K562 (cell line): Measurements from ENCODE around the gene ACKR1. TPM values are rescaled to one million over a fixed set of nuclear protein-coding genes. Genes with fewer than 3 reads are reported as not detected.

Experiments
- ATAC-seq: fragments of 200-7000 bp; cut with Tn5 transposase; 3 replicates; pipeline ENCODE4 v1.9.1; 2020; ENCODE audit warnings: moderate library complexity
- BruUV-seq: library from RNA; stranded (reverse); fragments of 400-500 nt; replicated peaks from 2 replicates; lab custom pipeline; 2021; lab: Mats Ljungman, UMichigan
- CTCF ChIA-PET: fragments of 300-600 bp; formaldehyde crosslinking; extraction: SDS; loops from one replicate; lab custom pipeline; 2021; ENCODE audit warnings: low intra/inter-chr PET ratio; lab: Yijun Ruan, JAX
- POLR2A ChIA-PET: fragments of 300-600, 350-650 bp; sonication (Branson Sonifier 250); formaldehyde crosslinking; extraction: SDS; loops from one replicate; lab custom pipeline; 2021; ENCODE audit warnings: antibody characterized with exemption, inconsistent platforms; lab: Yijun Ruan, JAX
- DNase-seq, 4 experiments: peaks; one replicate each; pipeline versions ENCODE4 v3.0.0 to v3.0.0-alpha.2; 2011 to 2018; ENCODE audit warnings: low spot score in 3 of 4, mixed read lengths in 3 of 4; ENCODE audit errors: extremely low read depth in 1 of 4
- FAIRE-seq: peaks from 2 replicates; lab custom pipeline; 2011; peaks lifted over from hg19 to GRCh38; lab: Jason Lieb, UNC
- H2AFZ ChIP-seq: 2 replicates; pipeline ENCODE4 v1.6.0; 2011; ENCODE audit warnings: low read depth, low read length, control low read depth, inconsistent platforms
- H3K27ac ChIP-seq: fragments of 200-600 bp; 3 replicates; pipeline ENCODE4 v1.8.0; 2011; ENCODE audit warnings: low read depth, mild to moderate bottlenecking, control low read depth, inconsistent platforms, low read length, moderate library complexity, mixed read lengths; ENCODE audit errors: extremely low read depth
- H3K27me3 ChIP-seq, 2 experiments: fragments of 300-600 bp in 1 of 2; 2 replicates in 1 of 2; 3 replicates in 1 of 2; pipeline versions ENCODE4 v1.6.0 to v1.8.0; 2011; ENCODE audit warnings: inconsistent platforms in 2 of 2, low read length in 2 of 2, mild to moderate bottlenecking in 1 of 2, mixed read lengths in 1 of 2, moderate library complexity in 1 of 2; ENCODE audit not compliant: control insufficient read depth in 2 of 2, insufficient read depth in 2 of 2
- H3K36me3 ChIP-seq: fragments of 300-600 bp; 3 replicates; pipeline ENCODE4 v1.8.0; 2011; ENCODE audit warnings: mild to moderate bottlenecking, low read length, inconsistent platforms; ENCODE audit not compliant: control insufficient read depth, insufficient read depth
- H3K4me1 ChIP-seq, 2 experiments: fragments of 200-600 bp in 1 of 2; replicated peaks in 1 of 2; 2 replicates in 1 of 2; 3 replicates in 1 of 2; pipeline versions ENCODE4 v1.5.1 to v1.8.0; 2011; ENCODE audit warnings: inconsistent platforms in 2 of 2, low read length in 2 of 2, mild to moderate bottlenecking in 1 of 2, mixed read lengths in 1 of 2, moderate library complexity in 1 of 2; ENCODE audit not compliant: control insufficient read depth in 2 of 2, insufficient read depth in 2 of 2
- H3K4me2 ChIP-seq: 2 replicates; pipeline ENCODE4 v1.6.1; 2011; ENCODE audit warnings: low read length, control low read depth, inconsistent platforms, mixed read lengths; ENCODE audit not compliant: insufficient read depth
- H3K4me3 ChIP-seq: fragments of 200-600 bp; sonication (generic), shearing (Covaris generic); 2 replicates; pipeline ENCODE4 v1.5.1; 2016; ENCODE audit warnings: control low read depth, inconsistent platforms
- H3K79me2 ChIP-seq: fragments of 200-600 bp; 3 replicates; pipeline ENCODE4 v1.8.0; 2011; ENCODE audit warnings: low read length, inconsistent platforms; ENCODE audit not compliant: control insufficient read depth, insufficient read depth
- H3K9ac ChIP-seq, 2 experiments: 2 replicates each; pipeline versions ENCODE4 v1.6.0 to v1.6.1; 2011; ENCODE audit warnings: low read depth in 2 of 2, low read length in 2 of 2, control low read depth in 1 of 2, inconsistent platforms in 1 of 2, mild to moderate bottlenecking in 1 of 2, mixed read lengths in 1 of 2; ENCODE audit not compliant: insufficient read depth in 1 of 2
- H3K9me1 ChIP-seq: one replicate; pipeline ENCODE4 v1.6.0; 2011; ENCODE audit warnings: inconsistent platforms, mild to moderate bottlenecking, low read length, moderate library complexity; ENCODE audit not compliant: control insufficient read depth, insufficient read depth
- H3K9me3 ChIP-seq: replicated peaks from 2 replicates; pipeline ENCODE4 v1.5.1; 2011; ENCODE audit warnings: low read depth, low read length, inconsistent platforms; ENCODE audit not compliant: control insufficient read depth, insufficient read depth
- H4K20me1 ChIP-seq: replicated peaks from 2 replicates; pipeline ENCODE4 v1.6.1; 2011; ENCODE audit warnings: low read length, inconsistent platforms, mixed read lengths; ENCODE audit not compliant: control insufficient read depth, insufficient read depth
- CBX2 ChIP-seq: fragments of 200-600 bp; sonication (generic); IDR thresholded peaks from one replicate; pipeline ENCODE4 v1.6.1; 2012; ENCODE audit warnings: mild to moderate bottlenecking, low read length, inconsistent platforms; ENCODE audit not compliant: insufficient read depth, poor library complexity, severe bottlenecking
- E4F1 ChIP-seq: fragments of 250-450 bp; sonication (Bioruptor Pico); IDR thresholded peaks from 2 replicates; pipeline ENCODE4 v1.5.0; 2021; ENCODE audit warnings: mild to moderate bottlenecking, borderline replicate concordance
- FOXA3 ChIP-seq, 2 experiments: fragments of 450-650 bp in 1 of 2; sonication (generic) in 1 of 2; formaldehyde crosslinking; IDR thresholded peaks in 1 of 2; conservative IDR thresholded peaks in 1 of 2; 2 replicates each; pipeline versions ENCODE4 v1.4.0 to v1.8.0; 2020 to 2022; ENCODE audit warnings: mild to moderate bottlenecking in 2 of 2, missing genetic modification reagents in 1 of 2
- HDAC8 ChIP-seq: fragments of 450-650 bp; IDR thresholded peaks from 2 replicates; pipeline ENCODE4 v1.6.1; 2016; ENCODE audit warnings: mild to moderate bottlenecking, missing genetic modification characterization, moderate library complexity, missing compliant biosample characterization
- HNRNPK ChIP-seq: fragments of 200-400 bp; formaldehyde crosslinking; IDR thresholded peaks from one replicate; pipeline ENCODE4 v1.6.1; 2018; ENCODE audit warnings: mild to moderate bottlenecking, low read depth, low read length; ENCODE audit not compliant: poor library complexity, severe bottlenecking
- RCOR1 ChIP-seq, 2 experiments: IDR thresholded peaks; 2 replicates each; pipeline ENCODE4 v1.6.1; 2012; ENCODE audit warnings: low read depth in 2 of 2, low read length in 2 of 2, borderline replicate concordance in 1 of 2, improper control_type of control experiment in 1 of 2
- TEAD4 ChIP-seq, 2 experiments: sonication (generic) in 1 of 2; formaldehyde crosslinking in 1 of 2; IDR thresholded peaks; 2 replicates each; pipeline versions ENCODE4 v1.6.1 to v1.8.0; 2012 to 2022; ENCODE audit warnings: borderline replicate concordance in 1 of 2, inconsistent platforms in 1 of 2, low read length in 1 of 2, mild to moderate bottlenecking in 1 of 2, missing genetic modification reagents in 1 of 2
- TRIM24 ChIP-seq, 2 experiments: fragments of 450-650 bp; IDR thresholded peaks; 2 replicates each; pipeline ENCODE4 v1.6.1; 2016
- ZNF551 ChIP-seq: fragments of 250-450 bp; sonication (Bioruptor Pico); IDR thresholded peaks from 2 replicates; pipeline ENCODE4 v1.5.0; 2021; ENCODE audit warnings: mild to moderate bottlenecking, moderate library complexity
- ZNF589 ChIP-seq: fragments of 200-800 bp; sonication (Bioruptor generic); IDR thresholded peaks from 2 replicates; pipeline ENCODE4 v1.6.1; 2016; ENCODE audit warnings: low read depth, missing genetic modification characterization, missing compliant biosample characterization
- ZNF766 ChIP-seq: fragments of 200-800 bp; sonication (Bioruptor generic); conservative IDR thresholded peaks from 2 replicates; pipeline ENCODE4 v1.6.1; 2016; ENCODE audit warnings: missing genetic modification characterization, missing compliant biosample characterization
- WGBS: fragments of 100-300 bp; shearing (Covaris generic); methylation state at CpG from one replicate; pipeline ENCODE4 v1.1.6; 2016; ENCODE audit warnings: low coverage, mixed read lengths; ENCODE audit not compliant: insufficient coverage; ENCODE audit errors: missing lambda C conversion rate; 5-methylcytosine and 5-hydroxymethylcytosine counted together
- in situ Hi-C: fragments of 300-500 bp; cut with MboI; formaldehyde crosslinking; loops from 4 replicates; pipeline ENCODE4 v1.15.0; 2018; ENCODE audit warnings: inconsistent platforms, mixed read lengths
- intact Hi-C: fragments of 100-400 bp; cut with micrococcal nuclease; formaldehyde crosslinking; loops from 2 replicates; pipeline ENCODE4 v1.14.2; 2022
- polyA plus RNA-seq, 8 experiments: library from polyadenylated mRNA; depleted of rRNA in 4 of 8; stranded (reverse) in 5 of 8; unstranded in 3 of 8; fragments of >200 nt; fragmentation: Nextera tagmentation in 2 of 8; fragmentation: Illumina TruSeq in 1 of 8; extraction: Ambion mirVana in 2 of 8; extraction: Trizol in 1 of 8; gene quantifications; 2 replicates each; pipeline versions ENCODE4 v1.2.1 to v1.2.3, GENCODE V29; 2011 to 2014; ENCODE audit warnings: inconsistent platforms in 1 of 8, missing spikeins in 1 of 8
- total RNA-seq, 7 experiments: library from RNA; depleted of rRNA in 6 of 7; stranded (reverse); fragments of >200 nt in 6 of 7; fragmentation: Illumina TruSeq in 2 of 7; extraction: Trizol in 2 of 7; gene quantifications; 2 replicates each; pipeline versions ENCODE4 v1.2.1 to v1.2.3, GENCODE V29; 2011 to 2021; ENCODE audit warnings: low replicate concordance in 1 of 7

ACKR1 gene
- total and polyA plus RNA-seq, 9 of the 15 experiments (the other 6 are each of a cell fraction or from before 2014, with no cell fraction given), result 0.07 to 0.64 (median 0.18) TPM

GRCh38 chr1:159228554-159228953 is 23.9 kb downstream of the ACKR1 start:
- in situ Hi-C loops, result no loop called here
- Histone ChIP-seq H3K9ac (no peak overlapping the region), H3K4me3 (no peak overlapping the region)
- FAIRE-seq, result no peak
- TF ChIP-seq RCOR1 (IDR thresholded peaks at IDR 0.05; ENCODE audit: borderline replicate concordance in 1 of 2, low read depth in 2 of 2, low read length in 2 of 2) (no peak), TEAD4 (IDR thresholded peaks at IDR 0.05; ENCODE audit: low read length) (peak; percentile 53; the same call in 1 of the 2 replicates), TEAD4 (CRISPR knock-in tag; IDR thresholded peaks at IDR 0.05; ENCODE audit: borderline replicate concordance) (no peak), ZNF766 (CRISPR knock-in tag) (peak; percentile 79), ZNF589 (CRISPR knock-in tag) (no peak), HNRNPK (no peak), CBX2 (no peak), E4F1 (CRISPR knock-in tag) (no peak), HDAC8 (no peak), FOXA3 (CRISPR knock-in tag; conservative IDR thresholded peaks at IDR 0.05 in 1 of 2, IDR thresholded peaks at IDR 0.05 in 1 of 2) (peak in 1 of 2 experiments; percentile 66; a peak in 2 of 4 replicates), TRIM24 (IDR thresholded peaks at IDR 0.05) (no peak), ZNF551 (CRISPR knock-in tag) (no peak)
- TF ChIP-seq, all 486 proteins: peak for 3
- no peaks in the 10 kb centered on the region for H3K9me3 ChIP-seq
- intact Hi-C loops, result no loop called here
- POLR2A ChIA-PET, result no interaction called here
- no peaks in the 10 kb centered on the region for H3K36me3 ChIP-seq
- no peak for DNase-seq
- H3K27ac ChIP-seq, result no peak overlapping the region
- no TSS peak for BruUV-seq
- H3K79me2 ChIP-seq, result no peaks in the 10 kb centered on the region
- H3K4me2 ChIP-seq, result no peak overlapping the region
- no peaks in the 10 kb centered on the region for H3K27me3 ChIP-seq
- H3K4me1 ChIP-seq, result no peaks in the 10 kb centered on the region
- WGBS, result 3% methylated on average over 2 of the region's 2 CpGs
- H3K9me1 ChIP-seq, result no peaks in the 10 kb centered on the region
- CTCF ChIA-PET, result no interaction called here
- no peak overlapping the region for H2AFZ ChIP-seq
- no peaks in the 10 kb centered on the region for H4K20me1 ChIP-seq
- ATAC-seq, result no peak
